Smooth muscle cell (in vitro differentiated cells): Measurements from ENCODE around the gene TAS2R41. TPM values are rescaled to one million over a fixed set of nuclear protein-coding genes. Genes with fewer than 3 reads are reported as not detected.

Source experiments
- DNase-seq: peaks from one replicate; lab custom pipeline; 2025; ENCODE audit not compliant: unreplicated experiment; lab: John Stamatoyannopoulos, UW
- H2AFZ ChIP-seq: fragments of 200-600 bp; sonication (generic); 2 replicates; pipeline ENCODE4 v1.6.0; 2016; ENCODE audit warnings: antibody characterized with exemption, low read depth, mild to moderate bottlenecking
- H3F3A ChIP-seq: fragments of 200-600 bp; sonication (generic); 2 replicates; pipeline ENCODE4 v1.6.0; 2017; ENCODE audit warnings: antibody characterized with exemption, low read depth
- H3K27ac ChIP-seq: fragments of 200-600 bp; sonication (generic); 2 replicates; pipeline ENCODE4 v1.5.1; 2016; ENCODE audit warnings: low read depth, mild to moderate bottlenecking
- H3K27me3 ChIP-seq: fragments of 200-600 bp; sonication (generic); 2 replicates; pipeline ENCODE4 v1.6.1; 2016; ENCODE audit warnings: low read depth, mild to moderate bottlenecking
- H3K36me3 ChIP-seq: fragments of 200-600 bp; sonication (generic); 2 replicates; pipeline ENCODE4 v1.5.1; 2016; ENCODE audit warnings: low read depth
- H3K4me1 ChIP-seq: fragments of 200-600 bp; sonication (generic); 2 replicates; pipeline ENCODE4 v1.5.1; 2016; ENCODE audit warnings: low read depth
- H3K4me2 ChIP-seq: fragments of 200-600 bp; sonication (generic); 2 replicates; pipeline ENCODE4 v1.6.0; 2016; ENCODE audit warnings: mild to moderate bottlenecking
- H3K4me3 ChIP-seq: fragments of 200-600 bp; sonication (generic); 2 replicates; pipeline ENCODE4 v1.5.1; 2016; ENCODE audit warnings: mild to moderate bottlenecking
- H3K79me2 ChIP-seq: fragments of 200-600 bp; sonication (generic); 2 replicates; pipeline ENCODE4 v1.6.0; 2016; ENCODE audit warnings: low read depth, mild to moderate bottlenecking
- H3K9ac ChIP-seq: fragments of 200-600 bp; sonication (generic); 2 replicates; pipeline ENCODE4 v1.6.0; 2016; ENCODE audit warnings: low read depth
- H3K9me3 ChIP-seq: fragments of 200-600 bp; sonication (generic); replicated peaks from 2 replicates; pipeline ENCODE4 v1.5.1; 2016; ENCODE audit warnings: low read depth
- H4K20me1 ChIP-seq: fragments of 200-600 bp; sonication (generic); 2 replicates; pipeline ENCODE4 v1.6.0; 2016; ENCODE audit warnings: low read depth
- CTCF ChIP-seq: fragments of 200-600 bp; sonication (generic); IDR thresholded peaks from 2 replicates; pipeline ENCODE4 v1.5.1; 2017; ENCODE audit warnings: borderline replicate concordance, mild to moderate bottlenecking, antibody characterized with exemption; ENCODE audit not compliant: insufficient read depth, poor library complexity, severe bottlenecking
- WGBS: methylation state at CpG from one replicate; pipeline ENCODE4 v1.1.7; 2016; ENCODE audit warnings: low lambda C conversion rate; 5-methylcytosine and 5-hydroxymethylcytosine counted together
- polyA plus RNA-seq: library from polyadenylated mRNA; unstranded; fragments of >200 nt; fragmentation: Nextera tagmentation; extraction: Ambion mirVana; gene quantifications from 2 replicates; pipeline ENCODE4 v1.2.1, GENCODE V29; 2016
- total RNA-seq: library from RNA; depleted of rRNA; stranded (reverse); fragments of >200 nt; gene quantifications from 2 replicates; pipeline ENCODE4 v1.2.3, GENCODE V29; 2014

TAS2R41 gene
- total and polyA plus RNA-seq, 2 experiments from 2014 or later, result not detected

- Histone ChIP-seq H3K36me3 (no peaks in the 10 kb centered on the region), H3K4me1 (no peaks in the 10 kb centered on the region), H3K79me2 (no peaks in the 10 kb centered on the region), H4K20me1 (no peaks in the 10 kb centered on the region), H3K9ac (no peak overlapping the region), H3F3A (peaks cover 12% of the 10 kb centered on the region), H3K4me3 (no peak overlapping the region), H3K9me3 (no peaks in the 10 kb centered on the region), H3K27me3 (no peaks in the 10 kb centered on the region), H3K4me2 (no peak overlapping the region), H3K27ac (no peak overlapping the region), H2AFZ (no peak overlapping the region)
- no peak for DNase-seq
- TF ChIP-seq CTCF, result no peak
- WGBS, result 55% methylated on average over 8 of the region's 8 CpGs
Observed at GRCh38 chr7:143512488-143513340, 35.0 kb downstream of the TAS2R41 start.

- H3K27ac ChIP-seq, result no peak overlapping the region
- no peaks in the 10 kb centered on the region for H3K27me3 ChIP-seq
- peaks cover 12% of the 10 kb centered on the region for H3F3A ChIP-seq
- no peaks in the 10 kb centered on the region for H3K9me3 ChIP-seq
- peaks cover 7% of the 10 kb centered on the region for H3K4me1 ChIP-seq
- H3K4me2 ChIP-seq, result no peak overlapping the region
- 78% methylated on average over 2 of the region's 2 CpGs for WGBS
- H2AFZ ChIP-seq, result no peak overlapping the region
- no peaks in the 10 kb centered on the region for H3K36me3 ChIP-seq
- H4K20me1 ChIP-seq, result no peaks in the 10 kb centered on the region
- H3K79me2 ChIP-seq, result no peaks in the 10 kb centered on the region
- no peak overlapping the region for H3K9ac ChIP-seq
- no peak for TF ChIP-seq CTCF
- no peak overlapping the region for H3K4me3 ChIP-seq
- no peak for DNase-seq
Observed at GRCh38 chr7:143514487-143514886, 36.8 kb downstream of the TAS2R41 start.

- H3K4me2 ChIP-seq, result no peak overlapping the region
- H3K9ac ChIP-seq, result no peak overlapping the region
- no peaks in the 10 kb centered on the region for H3K79me2 ChIP-seq
- peaks cover 16% of the 10 kb centered on the region for H3F3A ChIP-seq
- H3K9me3 ChIP-seq, result no peaks in the 10 kb centered on the region
- no peak overlapping the region for H3K27ac ChIP-seq
- H2AFZ ChIP-seq, result no peak overlapping the region
- DNase-seq, result no peak
- no peaks in the 10 kb centered on the region for H3K36me3 ChIP-seq
- WGBS, result 95% methylated on average over 3 of the region's 3 CpGs
- H3K4me1 ChIP-seq, result peaks cover 7% of the 10 kb centered on the region
- H3K4me3 ChIP-seq, result no peak overlapping the region
- no peak for TF ChIP-seq CTCF
- no peaks in the 10 kb centered on the region for H4K20me1 ChIP-seq
- H3K27me3 ChIP-seq, result no peaks in the 10 kb centered on the region
Observed at GRCh38 chr7:143514995-143515735, 37.5 kb downstream of the TAS2R41 start.
